Heart left ventricle (tissue), 16 donors: Measurements from ENCODE around the gene ZFP69. TPM values are rescaled to one million over a fixed set of nuclear protein-coding genes. Genes with fewer than 3 reads are reported as not detected.

Experiments
- ATAC-seq, 4 donors: fragments of 200-7000 bp; cut with Tn5 transposase; one replicate each; pipeline ENCODE4 v1.9.1; 2020 to 2022; ENCODE audit warnings: moderate library complexity in 4 of 4, mild to moderate bottlenecking in 3 of 4, moderate number of reproducible peaks in 1 of 4
- DNase-seq, 5 donors: peaks; one replicate each; pipeline ENCODE4 v3.0.0-alpha.2; 2020
- H3K27ac ChIP-seq, 12 donors: fragments of 200-600 bp; sonication (generic) in 4 of 12; one replicate each; pipeline versions ENCODE4 v1.5.0 to v1.8.0; 2016 to 2022; ENCODE audit warnings: mild to moderate bottlenecking in 2 of 12
- H3K27me3 ChIP-seq, 9 donors: fragments of 200-600 bp; sonication (generic) in 2 of 9; one replicate each; pipeline versions ENCODE4 v1.5.1 to v1.8.0; 2016 to 2022; ENCODE audit warnings: mild to moderate bottlenecking in 3 of 9
- H3K36me3 ChIP-seq, 9 donors: fragments of 200-600 bp; sonication (generic) in 2 of 9; one replicate each; pipeline versions ENCODE4 v1.5.0 to v1.8.0; 2018 to 2022; ENCODE audit warnings: mild to moderate bottlenecking in 2 of 9
- H3K4me1 ChIP-seq, 12 donors: fragments of 200-600 bp; sonication (generic) in 4 of 12; one replicate each; pipeline versions ENCODE4 v1.5.0 to v1.8.0; 2016 to 2022; ENCODE audit warnings: mild to moderate bottlenecking in 3 of 12
- H3K4me3 ChIP-seq, 12 donors: fragments of 200-600 bp; sonication (generic) in 4 of 12; one replicate each; pipeline versions ENCODE4 v1.5.0 to v1.8.0; 2017 to 2022; ENCODE audit warnings: mild to moderate bottlenecking in 9 of 12, moderate library complexity in 4 of 12
- H3K9me3 ChIP-seq, 12 donors: fragments of 200-600 bp; sonication (generic) in 4 of 12; one replicate each; pipeline versions ENCODE4 v1.5.0 to v1.8.0; 2016 to 2022; ENCODE audit warnings: mild to moderate bottlenecking in 1 of 12
- POLR2A ChIP-seq, 2 donors: fragments of 450-650 bp; IDR thresholded peaks; one replicate each; pipeline ENCODE4 v1.6.1; 2017; ENCODE audit warnings: antibody characterized with exemption in 2 of 2, mild to moderate bottlenecking in 2 of 2, moderate library complexity in 2 of 2
- WGBS, 4 donors: extraction: QIAGEN DNeasy Blood & Tissue Kit in 2 of 4; methylation state at CpG; one replicate each; pipeline versions ENCODE4 v1.1.5 to v1.1.7; 2013 to 2018; 5-methylcytosine and 5-hydroxymethylcytosine counted together
- intact Hi-C, 10 donors: fragments of 100-400 bp; cut with DNase I; formaldehyde crosslinking; loops; one replicate each; pipeline versions ENCODE4 v1.11.1 to v1.14.2; 2022
- polyA plus RNA-seq, 2 donors: library from polyadenylated mRNA; stranded (reverse); fragments of 200-250 nt; gene quantifications; one replicate each; pipeline ENCODE4 v1.2.3, GENCODE V29; 2013
- total RNA-seq, 9 donors: library from RNA; depleted of rRNA in 2 of 9; stranded (reverse); fragments of >200 nt in 2 of 9; fragmentation: NEBNext Ultra II Directional in 3 of 9; extraction: Animal tissue kit (Norgen Biotek cat#: 25700) in 3 of 9; gene quantifications; one replicate each; pipeline versions ENCODE4 v1.1.0 to v1.2.4, GENCODE V29; 2016 to 2023
- TF ChIP-seq, protein P1 (sequence below), 12 donors: fragments of 200-600 bp; sonication (generic) in 4 of 12; IDR thresholded peaks; one replicate each; pipeline versions ENCODE4 v1.5.0 to v1.8.0; 2018 to 2022; ENCODE audit warnings: antibody characterized with exemption in 12 of 12, mild to moderate bottlenecking in 5 of 12
- donor health status: ischemic (EF 13 %, LVEDD 7.1; RV severe dilation, severe dysfunction).
- donor health status: healthy with polysubstance abuse.
- donor health status: DM: no; HTN: yes; CAD: no.
- donor health status: DM: no; HTN: no; CAD: no.
- donor health status: ischemic (EF 25% LVEDD 6.9; RV normal size, moderate dysfunction).
- donor health status: ischemic (EF 25% LVEDD 5.7; RV mildly dilated, moderate dysfunction).
- donor health status: healthy.
- donor health status: DM: yes; HTN: yes; CAD: no.
- donor health status: ischemic (EF 35%, LVEDD 5.7; RV mildly dilated, moderate dysfunction).
- donor health status: nonischemic (EF 11% LVEDD 7.7; RV severe dilation, severe dysfunction).
- donor health status: DM: yes; HTN: yes; CAD: no.
- donor health status: PGD.
- donor health status: ischemic (EF 29% LVEDD 5.4; RV normal size, mild dysfunction).
- donor health status: nonischemic (EF 23%, LVEDD 6.1; RV moderate dilation, normal function).

Gene ZFP69
- total and polyA plus RNA-seq, 11 donors = 0.75 to 3.1 (median 1.7) TPM

DNA sequence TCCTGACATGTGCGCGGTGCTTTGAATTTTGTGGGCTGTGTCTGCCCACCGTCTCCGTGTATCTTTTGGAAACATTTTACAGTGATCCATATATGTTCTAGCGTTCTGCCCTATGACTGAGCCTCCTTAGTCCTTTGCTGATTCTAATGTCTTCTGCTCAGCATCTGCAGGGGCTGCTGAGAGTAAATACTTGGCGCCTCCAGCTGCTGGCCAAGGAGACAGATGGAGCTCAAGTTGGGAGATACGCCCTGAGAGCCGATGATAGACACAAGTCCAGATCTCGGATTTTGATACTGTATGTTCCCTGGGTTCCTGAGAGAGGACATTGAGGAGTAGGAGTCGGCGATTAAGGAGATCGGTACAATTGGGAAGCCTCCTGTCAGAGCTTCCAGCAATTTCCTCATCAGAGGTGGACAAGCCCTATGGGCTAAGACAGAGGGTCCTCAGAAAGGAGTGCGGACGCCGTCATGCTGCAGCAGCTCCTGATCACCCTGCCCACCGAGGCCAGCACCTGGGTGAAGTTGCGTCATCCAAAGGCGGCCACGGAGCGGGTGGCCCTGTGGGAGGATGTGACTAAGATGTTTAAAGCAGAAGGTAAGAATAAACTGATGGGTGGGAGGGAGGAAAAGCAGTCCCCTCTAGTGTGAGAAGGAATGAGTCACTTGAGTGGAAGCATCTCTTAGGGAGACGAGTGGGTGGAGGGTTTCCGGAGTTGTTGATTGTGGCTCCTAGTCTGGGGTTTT is 26.4 kb upstream of the ZFP69 start:
- WGBS, 4 donors = 17 to 26% (median 20%) methylated on average over 22 of the region's 22 CpGs
- H3K4me3 ChIP-seq = peak overlapping the region; percentile 40 to 93 (median 78)
- H3K9me3 ChIP-seq = peaks cover 0 to 54% (median 10%) of the 10 kb centered on the region in 12 donors
- H3K27ac ChIP-seq = peak overlapping the region; percentile 12 to 94 (median 80)
- ATAC-seq (peak; percentile 2 to 53 (median 34)), DNase-seq (peak in 3 of 5 donors; percentile 8 to 45 (median 23))
- peaks cover 0 to 6% (median 0%) of the 10 kb centered on the region in 9 donors for H3K36me3 ChIP-seq
- no peaks in the 10 kb centered on the region for H3K27me3 ChIP-seq
- peaks cover 0 to 16% (median 10%) of the 10 kb centered on the region in 12 donors for H3K4me1 ChIP-seq
- intact Hi-C loops = loop anchor here in 1 of 10 donors (5.0 kb wide), 1 partner anchor 57 kb away; the partner anchor contains the start of gene EXO5
- TF ChIP-seq, protein P1, sequence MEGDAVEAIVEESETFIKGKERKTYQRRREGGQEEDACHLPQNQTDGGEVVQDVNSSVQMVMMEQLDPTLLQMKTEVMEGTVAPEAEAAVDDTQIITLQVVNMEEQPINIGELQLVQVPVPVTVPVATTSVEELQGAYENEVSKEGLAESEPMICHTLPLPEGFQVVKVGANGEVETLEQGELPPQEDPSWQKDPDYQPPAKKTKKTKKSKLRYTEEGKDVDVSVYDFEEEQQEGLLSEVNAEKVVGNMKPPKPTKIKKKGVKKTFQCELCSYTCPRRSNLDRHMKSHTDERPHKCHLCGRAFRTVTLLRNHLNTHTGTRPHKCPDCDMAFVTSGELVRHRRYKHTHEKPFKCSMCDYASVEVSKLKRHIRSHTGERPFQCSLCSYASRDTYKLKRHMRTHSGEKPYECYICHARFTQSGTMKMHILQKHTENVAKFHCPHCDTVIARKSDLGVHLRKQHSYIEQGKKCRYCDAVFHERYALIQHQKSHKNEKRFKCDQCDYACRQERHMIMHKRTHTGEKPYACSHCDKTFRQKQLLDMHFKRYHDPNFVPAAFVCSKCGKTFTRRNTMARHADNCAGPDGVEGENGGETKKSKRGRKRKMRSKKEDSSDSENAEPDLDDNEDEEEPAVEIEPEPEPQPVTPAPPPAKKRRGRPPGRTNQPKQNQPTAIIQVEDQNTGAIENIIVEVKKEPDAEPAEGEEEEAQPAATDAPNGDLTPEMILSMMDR (IDR thresholded peaks at IDR 0.05) = no peak
- no peak for TF ChIP-seq POLR2A (IDR thresholded peaks at IDR 0.05)

DNA sequence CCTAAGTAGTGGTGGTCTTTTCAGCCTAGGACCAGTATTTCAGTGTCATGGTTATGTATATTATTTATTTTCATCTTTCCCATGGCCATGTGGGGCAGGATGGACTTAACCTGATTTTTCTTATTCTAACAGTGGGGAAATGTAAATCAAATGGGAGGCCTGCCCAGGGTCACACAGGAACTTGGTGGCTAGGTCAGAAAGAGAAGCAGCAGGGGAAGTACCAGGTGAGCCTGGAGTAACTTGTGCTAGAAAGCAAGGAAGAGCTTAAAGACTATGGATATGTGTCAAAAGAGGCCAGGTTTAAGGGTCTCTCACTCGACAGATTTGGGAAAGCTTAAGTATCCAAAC is 25.9 kb upstream of the ZFP69 start:
- TF ChIP-seq POLR2A (IDR thresholded peaks at IDR 0.05) = no peak
- Histone ChIP-seq H3K27ac (peak overlapping the region in 3 of 12 donors; percentile 86 to 94 (median 86)), H3K9me3 (peaks cover 0 to 56% (median 13%) of the 10 kb centered on the region in 12 donors), H3K4me1 (peaks cover 0 to 16% (median 10%) of the 10 kb centered on the region in 12 donors), H3K36me3 (peaks cover 0 to 6% (median 0%) of the 10 kb centered on the region in 9 donors), H3K4me3 (peak overlapping the region in 5 of 12 donors; percentile 68 to 85 (median 79)), H3K27me3 (no peaks in the 10 kb centered on the region)
- ATAC-seq (no peak), DNase-seq (no peak)
- WGBS, 4 donors = 84 to 95% (median 92%) methylated on average over 1 of the region's 1 CpG
- intact Hi-C loops = loop anchor here in 1 of 10 donors (5.0 kb wide), 1 partner anchor 56 kb away; the partner anchor contains the start of gene EXO5

DNA sequence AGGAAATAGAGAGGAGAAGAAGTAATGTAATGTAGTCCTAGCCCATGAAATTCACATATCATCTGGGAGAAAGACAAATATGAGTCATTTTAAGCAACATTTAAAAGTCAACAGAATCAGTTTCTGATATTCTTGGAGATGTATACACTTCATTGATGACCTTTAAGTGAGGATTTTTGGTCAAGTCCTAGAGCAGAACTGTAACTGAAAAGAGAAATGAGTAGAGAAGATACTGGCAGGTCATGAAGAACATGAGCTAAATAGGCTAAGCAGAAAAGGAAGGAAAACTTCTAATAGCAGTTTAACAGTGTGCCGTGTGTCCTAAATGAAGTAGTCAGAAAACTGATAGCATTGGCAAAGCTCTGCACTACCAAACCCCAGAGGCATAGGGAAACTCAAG is 22.2 kb upstream of the ZFP69 start:
- H3K27me3 ChIP-seq = no peaks in the 10 kb centered on the region
- 51 to 98% (median 93%) methylated on average over 1 of the region's 1 CpG for WGBS, 4 donors
- H3K9me3 ChIP-seq = peaks cover 0 to 82% (median 42%) of the 10 kb centered on the region in 12 donors
- no peak for DNase-seq
- no peak overlapping the region for H3K4me3 ChIP-seq
- H3K27ac ChIP-seq = no peak overlapping the region
- TF ChIP-seq POLR2A (IDR thresholded peaks at IDR 0.05) = no peak
- TF ChIP-seq, protein P1 (IDR thresholded peaks at IDR 0.05) = no peak
- intact Hi-C loops = loop anchor here in 1 of 10 donors (5.0 kb wide), 1 partner anchor 52 kb away; the partner anchor contains the start of gene EXO5
- peaks cover 0 to 11% (median 6%) of the 10 kb centered on the region in 12 donors for H3K4me1 ChIP-seq
- peaks cover 0 to 40% (median 8%) of the 10 kb centered on the region in 9 donors for H3K36me3 ChIP-seq
- no peak for ATAC-seq

DNA sequence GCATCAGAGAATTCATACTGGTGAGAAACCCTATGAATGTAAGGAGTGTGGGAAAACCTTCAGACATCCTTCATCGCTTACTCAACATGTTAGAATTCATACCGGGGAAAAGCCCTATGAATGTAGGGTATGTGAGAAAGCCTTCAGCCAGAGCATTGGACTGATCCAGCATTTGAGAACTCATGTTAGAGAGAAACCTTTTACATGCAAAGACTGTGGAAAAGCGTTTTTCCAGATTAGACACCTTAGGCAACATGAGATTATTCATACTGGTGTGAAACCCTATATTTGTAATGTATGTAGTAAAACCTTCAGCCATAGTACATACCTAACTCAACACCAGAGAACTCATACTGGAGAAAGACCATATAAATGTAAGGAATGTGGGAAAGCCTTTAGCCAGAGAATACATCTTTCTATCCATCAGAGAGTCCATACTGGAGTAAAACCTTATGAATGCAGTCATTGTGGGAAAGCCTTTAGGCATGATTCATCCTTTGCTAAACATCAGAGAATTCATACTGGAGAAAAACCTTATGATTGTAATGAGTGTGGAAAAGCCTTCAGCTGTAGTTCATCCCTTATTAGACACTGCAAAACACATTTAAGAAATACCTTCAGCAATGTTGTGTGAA is 14.0 kb upstream of the ZFP69 start:
- H3K27me3 ChIP-seq = no peaks in the 10 kb centered on the region
- no peak for DNase-seq
- no peak for TF ChIP-seq POLR2A (IDR thresholded peaks at IDR 0.05)
- TF ChIP-seq, protein P1 (IDR thresholded peaks at IDR 0.05) = no peak
- no peak overlapping the region for H3K27ac ChIP-seq
- ATAC-seq = no peak
- intact Hi-C loops = no loop called here
- H3K9me3 ChIP-seq = peaks cover 4 to 100% (median 95%) of the 10 kb centered on the region in 12 donors
- H3K36me3 ChIP-seq = peaks cover 0 to 64% (median 2%) of the 10 kb centered on the region in 9 donors
- no peaks in the 10 kb centered on the region for H3K4me1 ChIP-seq
- H3K4me3 ChIP-seq = no peak overlapping the region
- 94 to 99% (median 96%) methylated on average over 3 of the region's 3 CpGs for WGBS, 4 donors
